Breast epithelium (tissue), 3 donors: ENCODE measurements around the gene PCDHGA6.

Source experiments
- POLR2A ChIP-seq: fragments of 450-650 bp; IDR thresholded peaks from one replicate; pipeline ENCODE4 v1.6.1; 2016; ENCODE audit warnings: antibody characterized with exemption, mild to moderate bottlenecking, moderate library complexity
- POLR2AphosphoS5 ChIP-seq, 3 donors: sonication (generic); formaldehyde crosslinking; IDR thresholded peaks; one replicate each; pipeline ENCODE4 v1.6.1; 2017; ENCODE audit warnings: antibody characterized with exemption in 3 of 3
- TF ChIP-seq, protein P1 (sequence below), 3 donors: fragments of 450-650 bp; IDR thresholded peaks; one replicate each; pipeline ENCODE4 v1.5.1; 2016 to 2017; ENCODE audit warnings: antibody characterized with exemption in 3 of 3, mild to moderate bottlenecking in 3 of 3, moderate library complexity in 3 of 3

DNA sequence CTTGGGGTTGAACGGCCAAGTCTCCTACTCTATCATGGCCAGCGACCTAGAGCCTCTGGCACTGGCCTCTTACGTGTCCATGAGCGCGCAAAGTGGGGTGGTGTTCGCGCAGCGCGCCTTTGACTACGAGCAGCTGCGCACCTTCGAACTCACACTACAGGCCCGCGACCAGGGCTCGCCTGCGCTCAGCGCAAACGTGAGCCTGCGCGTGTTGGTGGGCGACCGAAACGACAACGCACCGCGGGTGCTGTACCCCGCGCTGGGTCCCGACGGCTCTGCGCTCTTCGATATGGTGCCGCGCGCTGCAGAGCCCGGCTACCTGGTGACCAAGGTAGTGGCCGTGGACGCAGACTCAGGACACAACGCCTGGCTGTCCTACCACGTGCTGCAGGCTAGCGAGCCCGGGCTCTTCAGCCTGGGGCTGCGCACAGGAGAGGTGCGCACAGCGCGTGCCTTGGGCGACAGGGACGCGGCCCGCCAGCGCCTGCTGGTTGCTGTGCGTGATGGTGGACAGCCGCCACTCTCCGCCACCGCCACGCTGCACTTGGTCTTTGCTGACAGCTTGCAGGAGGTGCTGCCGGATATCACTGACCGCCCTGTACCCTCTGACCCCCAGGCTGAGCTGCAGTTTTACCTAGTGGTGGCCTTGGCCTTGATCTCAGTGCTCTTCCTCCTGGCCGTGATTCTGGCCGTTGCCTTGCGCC lies 26.0 kb downstream of the PCDHGA6 start:
- TF ChIP-seq, protein P1, sequence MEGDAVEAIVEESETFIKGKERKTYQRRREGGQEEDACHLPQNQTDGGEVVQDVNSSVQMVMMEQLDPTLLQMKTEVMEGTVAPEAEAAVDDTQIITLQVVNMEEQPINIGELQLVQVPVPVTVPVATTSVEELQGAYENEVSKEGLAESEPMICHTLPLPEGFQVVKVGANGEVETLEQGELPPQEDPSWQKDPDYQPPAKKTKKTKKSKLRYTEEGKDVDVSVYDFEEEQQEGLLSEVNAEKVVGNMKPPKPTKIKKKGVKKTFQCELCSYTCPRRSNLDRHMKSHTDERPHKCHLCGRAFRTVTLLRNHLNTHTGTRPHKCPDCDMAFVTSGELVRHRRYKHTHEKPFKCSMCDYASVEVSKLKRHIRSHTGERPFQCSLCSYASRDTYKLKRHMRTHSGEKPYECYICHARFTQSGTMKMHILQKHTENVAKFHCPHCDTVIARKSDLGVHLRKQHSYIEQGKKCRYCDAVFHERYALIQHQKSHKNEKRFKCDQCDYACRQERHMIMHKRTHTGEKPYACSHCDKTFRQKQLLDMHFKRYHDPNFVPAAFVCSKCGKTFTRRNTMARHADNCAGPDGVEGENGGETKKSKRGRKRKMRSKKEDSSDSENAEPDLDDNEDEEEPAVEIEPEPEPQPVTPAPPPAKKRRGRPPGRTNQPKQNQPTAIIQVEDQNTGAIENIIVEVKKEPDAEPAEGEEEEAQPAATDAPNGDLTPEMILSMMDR (IDR thresholded peaks at IDR 0.05) = no peak
- TF ChIP-seq POLR2AphosphoS5 (IDR thresholded peaks at IDR 0.05) (no peak), POLR2A (no peak)
